Upper lobe of left lung (tissue), 6 donors: ENCODE data around the gene OR4D9. TPM values are rescaled to one million over a fixed set of nuclear protein-coding genes. Genes with fewer than 3 reads are reported as not detected.

ENCODE experiments used
- ATAC-seq, 2 donors: fragments of 200-7000 bp; cut with Tn5 transposase; one replicate each; pipeline ENCODE4 v1.9.1; 2022; ENCODE audit warnings: mild to moderate bottlenecking in 2 of 2, moderate library complexity in 2 of 2; ENCODE audit not compliant: low FRiP score in 2 of 2
- DNase-seq, 2 donors: peaks; one replicate each; pipeline ENCODE4 v3.0.0-alpha.2; 2019 to 2020
- H3K27ac ChIP-seq, 4 donors: fragments of 200-600 bp; sonication (generic); one replicate each; pipeline ENCODE4 v1.5.1; 2016 to 2019
- H3K27me3 ChIP-seq, 4 donors: fragments of 200-600 bp; sonication (generic); one replicate each; pipeline ENCODE4 v1.5.1; 2017 to 2019
- H3K36me3 ChIP-seq, 4 donors: fragments of 200-600 bp; sonication (generic); one replicate each; pipeline ENCODE4 v1.5.1; 2016 to 2019
- H3K4me1 ChIP-seq, 4 donors: fragments of 200-600 bp; sonication (generic); one replicate each; pipeline ENCODE4 v1.5.1; 2018 to 2019
- H3K4me3 ChIP-seq, 4 donors: fragments of 200-600 bp; sonication (generic); one replicate each; pipeline ENCODE4 v1.5.1; 2017 to 2019; ENCODE audit warnings: mild to moderate bottlenecking in 2 of 4, moderate library complexity in 1 of 4
- H3K9me3 ChIP-seq, 4 donors: fragments of 200-600 bp; sonication (generic); one replicate each; pipeline ENCODE4 v1.5.1; 2018 to 2019
- EP300 ChIP-seq, 4 donors: sonication (generic); formaldehyde crosslinking; IDR thresholded peaks; one replicate each; pipeline ENCODE4 v1.5.1; 2017; ENCODE audit warnings: antibody characterized with exemption in 4 of 4, control low read depth in 2 of 4
- POLR2A ChIP-seq, 4 donors: fragments of 450-650 bp; IDR thresholded peaks; one replicate each; pipeline ENCODE4 v1.5.1; 2016 to 2017; ENCODE audit warnings: antibody characterized with exemption in 4 of 4, mild to moderate bottlenecking in 2 of 4
- POLR2AphosphoS5 ChIP-seq, 2 donors: sonication (generic); formaldehyde crosslinking; IDR thresholded peaks; one replicate each; pipeline ENCODE4 v1.5.1; 2017; ENCODE audit warnings: antibody characterized with exemption in 2 of 2
- WGBS, 2 donors: methylation state at CpG; one replicate each; pipeline ENCODE4 v1.1.5; 2017 to 2018; 5-methylcytosine and 5-hydroxymethylcytosine counted together
- total RNA-seq, 6 donors: library from RNA; depleted of rRNA in 4 of 6; stranded (reverse); fragments of >200 nt in 4 of 6; gene quantifications; one replicate each; pipeline versions ENCODE4 v1.1.0 to v1.2.1, GENCODE V29; 2016 to 2021
- TF ChIP-seq, protein P1 (sequence below), 6 experiments: fragments of 450-650 bp in 4 of 6; fragments of 200-600 bp in 2 of 6; sonication (generic) in 2 of 6; IDR thresholded peaks; one replicate each; pipeline ENCODE4 v1.5.1; 2016 to 2019; ENCODE audit warnings: antibody characterized with exemption in 6 of 6
- donor health status: DM: no; HTN: no; CAD: no; lungs with moderate emphysema.
- donor health status: DM: no; HTN: yes; CAD: no; lungs with severe emphysema.

The OR4D9 gene
- total RNA-seq, 6 donors from 2014 or later: not detected

DNA sequence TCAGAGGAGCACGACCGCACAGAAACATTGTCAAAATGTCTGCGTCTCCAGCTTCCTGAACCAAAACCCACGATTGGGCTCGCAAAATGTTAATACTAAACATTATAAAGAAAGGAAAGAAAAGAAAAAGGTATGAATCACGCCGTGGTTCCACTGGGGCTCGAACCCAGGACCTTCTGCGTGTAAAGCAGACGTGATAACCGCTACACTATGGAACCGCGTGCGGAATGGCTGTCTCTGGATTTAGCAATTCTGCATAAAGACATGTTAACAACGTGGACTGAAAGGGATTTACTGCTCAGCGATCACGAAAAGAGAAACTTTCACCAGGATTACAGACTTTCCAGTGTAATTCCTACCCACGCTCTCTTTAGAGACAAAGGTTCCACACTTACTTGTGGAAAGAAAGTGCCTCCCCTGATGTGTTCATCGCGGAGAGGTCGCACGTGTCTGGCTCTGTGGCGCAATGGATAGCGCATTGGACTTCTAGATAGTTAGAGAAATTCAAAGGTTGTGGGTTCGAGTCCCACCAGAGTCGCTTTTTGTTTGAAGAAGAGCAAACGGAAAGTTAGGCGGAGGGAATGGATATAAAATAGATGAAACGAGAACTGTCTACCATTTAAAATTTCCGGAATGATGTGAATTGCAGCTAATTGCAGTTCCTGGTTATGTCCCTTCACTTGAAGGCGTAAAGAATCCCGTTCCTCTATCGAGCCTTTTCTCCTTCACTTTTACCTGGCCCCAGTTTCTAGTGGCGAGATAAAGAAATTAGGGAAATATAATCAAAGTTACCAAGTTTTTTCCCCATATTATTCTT, 39.7 kb downstream of the OR4D9 start:
- 1 to 2% methylated on average over 34 of the region's 34 CpGs for WGBS, 2 donors
- no peak for TF ChIP-seq POLR2AphosphoS5 (IDR thresholded peaks at IDR 0.05)
- TF ChIP-seq EP300 (IDR thresholded peaks at IDR 0.05): no peak
- TF ChIP-seq POLR2A (IDR thresholded peaks at IDR 0.05): no peak
- TF ChIP-seq, protein P1, sequence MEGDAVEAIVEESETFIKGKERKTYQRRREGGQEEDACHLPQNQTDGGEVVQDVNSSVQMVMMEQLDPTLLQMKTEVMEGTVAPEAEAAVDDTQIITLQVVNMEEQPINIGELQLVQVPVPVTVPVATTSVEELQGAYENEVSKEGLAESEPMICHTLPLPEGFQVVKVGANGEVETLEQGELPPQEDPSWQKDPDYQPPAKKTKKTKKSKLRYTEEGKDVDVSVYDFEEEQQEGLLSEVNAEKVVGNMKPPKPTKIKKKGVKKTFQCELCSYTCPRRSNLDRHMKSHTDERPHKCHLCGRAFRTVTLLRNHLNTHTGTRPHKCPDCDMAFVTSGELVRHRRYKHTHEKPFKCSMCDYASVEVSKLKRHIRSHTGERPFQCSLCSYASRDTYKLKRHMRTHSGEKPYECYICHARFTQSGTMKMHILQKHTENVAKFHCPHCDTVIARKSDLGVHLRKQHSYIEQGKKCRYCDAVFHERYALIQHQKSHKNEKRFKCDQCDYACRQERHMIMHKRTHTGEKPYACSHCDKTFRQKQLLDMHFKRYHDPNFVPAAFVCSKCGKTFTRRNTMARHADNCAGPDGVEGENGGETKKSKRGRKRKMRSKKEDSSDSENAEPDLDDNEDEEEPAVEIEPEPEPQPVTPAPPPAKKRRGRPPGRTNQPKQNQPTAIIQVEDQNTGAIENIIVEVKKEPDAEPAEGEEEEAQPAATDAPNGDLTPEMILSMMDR (IDR thresholded peaks at IDR 0.05): no peak
- peaks cover 2 to 22% (median 13%) of the 10 kb centered on the region in 4 donors for H3K4me1 ChIP-seq
- H3K27ac ChIP-seq: peak overlapping the region; percentile 70 to 88 (median 80)
- DNase-seq: peak in 1 of 2 donors; percentile 74
- peak overlapping the region; percentile 52 to 62 (median 55) for H3K4me3 ChIP-seq
- no peaks in the 10 kb centered on the region for H3K36me3 ChIP-seq
- ATAC-seq: peak; percentile 83 to 86
- H3K27me3 ChIP-seq: no peaks in the 10 kb centered on the region
- no peaks in the 10 kb centered on the region for H3K9me3 ChIP-seq

DNA sequence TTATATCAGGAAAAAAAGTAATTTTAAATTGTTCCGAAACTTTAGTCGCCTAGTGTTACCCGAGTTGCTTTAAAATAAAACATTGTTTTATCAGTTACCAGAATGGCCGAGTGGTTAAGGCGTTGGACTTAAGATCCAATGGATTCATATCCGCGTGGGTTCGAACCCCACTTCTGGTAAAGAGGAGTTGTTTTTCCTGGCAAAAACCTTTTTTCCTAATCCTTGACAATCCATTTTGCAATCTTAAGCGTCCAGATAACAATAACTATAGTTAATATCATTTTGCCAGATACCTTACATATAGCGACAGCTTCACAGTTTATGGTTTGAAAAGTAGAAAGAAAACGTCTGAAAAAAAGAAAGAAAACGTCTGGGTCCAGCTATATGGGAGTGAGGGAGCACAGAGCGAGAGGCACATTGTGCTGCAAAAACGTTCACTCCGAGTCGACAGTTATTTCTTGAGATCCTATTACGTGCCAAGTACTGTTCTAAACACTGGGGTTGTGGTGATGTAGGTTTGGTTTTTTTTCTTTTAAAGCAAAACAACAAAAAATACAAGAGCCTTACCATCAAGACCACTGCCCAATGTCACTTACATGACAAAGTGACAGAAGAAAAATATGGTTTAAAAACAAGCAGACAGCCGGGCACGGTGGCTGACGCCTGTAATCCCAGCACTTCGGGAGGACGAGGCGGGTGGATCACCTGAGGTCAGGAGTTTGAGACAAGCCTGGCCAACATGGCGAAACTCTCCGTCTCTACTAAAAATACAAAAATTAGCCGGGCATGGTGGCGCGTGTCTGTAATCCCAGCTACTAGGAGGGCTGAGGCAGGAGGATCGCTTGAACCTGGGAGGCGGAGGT, 40.6 kb downstream of the OR4D9 start:
- TF ChIP-seq POLR2A (IDR thresholded peaks at IDR 0.05) (no peak), EP300 (IDR thresholded peaks at IDR 0.05) (no peak), POLR2AphosphoS5 (IDR thresholded peaks at IDR 0.05) (no peak)
- TF ChIP-seq, protein P1 (IDR thresholded peaks at IDR 0.05): no peak
- H3K4me1 ChIP-seq: peaks cover 2 to 28% (median 15%) of the 10 kb centered on the region in 4 donors
- no peaks in the 10 kb centered on the region for H3K36me3 ChIP-seq
- H3K27ac ChIP-seq: peak overlapping the region; percentile 70 to 88 (median 80)
- H3K27me3 ChIP-seq: no peaks in the 10 kb centered on the region
- no peaks in the 10 kb centered on the region for H3K9me3 ChIP-seq
- ATAC-seq (peak in 1 of 2 donors; percentile 36), DNase-seq (no peak)
- H3K4me3 ChIP-seq: peak overlapping the region; percentile 24 to 62 (median 54)
- 38 to 41% methylated on average over 30 of the region's 30 CpGs for WGBS, 2 donors

DNA sequence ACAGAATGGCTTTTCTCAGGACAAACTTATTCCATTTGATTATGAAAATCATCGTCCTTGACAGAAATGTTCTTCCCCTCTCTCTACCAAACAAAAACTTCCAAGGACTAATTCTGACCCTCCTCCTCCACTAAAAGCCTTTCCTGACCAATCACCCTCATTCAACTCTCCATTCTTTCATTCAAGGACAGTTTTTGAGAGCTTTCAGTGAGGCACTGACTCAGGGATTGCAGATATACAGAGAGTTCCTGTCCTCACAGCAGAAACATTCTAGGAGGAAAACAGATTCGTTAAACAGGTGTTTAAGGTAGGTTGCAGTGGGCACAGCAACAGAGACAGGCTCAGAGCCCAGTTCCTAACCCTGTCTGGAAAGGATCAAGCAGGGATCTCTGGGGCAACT, 41.5 kb downstream of the OR4D9 start:
- Histone ChIP-seq H3K27me3 (no peaks in the 10 kb centered on the region), H3K36me3 (no peaks in the 10 kb centered on the region), H3K4me3 (no peak overlapping the region), H3K27ac (no peak overlapping the region), H3K9me3 (no peaks in the 10 kb centered on the region), H3K4me1 (peaks cover 2 to 36% (median 19%) of the 10 kb centered on the region in 4 donors)
- TF ChIP-seq EP300 (IDR thresholded peaks at IDR 0.05) (no peak), POLR2A (IDR thresholded peaks at IDR 0.05) (no peak), POLR2AphosphoS5 (IDR thresholded peaks at IDR 0.05) (no peak)
- TF ChIP-seq, protein P1 (IDR thresholded peaks at IDR 0.05): no peak
- ATAC-seq: no peak
- no peak for DNase-seq
- 39 to 45% methylated on average over 2 of the region's 2 CpGs for WGBS, 2 donors

DNA sequence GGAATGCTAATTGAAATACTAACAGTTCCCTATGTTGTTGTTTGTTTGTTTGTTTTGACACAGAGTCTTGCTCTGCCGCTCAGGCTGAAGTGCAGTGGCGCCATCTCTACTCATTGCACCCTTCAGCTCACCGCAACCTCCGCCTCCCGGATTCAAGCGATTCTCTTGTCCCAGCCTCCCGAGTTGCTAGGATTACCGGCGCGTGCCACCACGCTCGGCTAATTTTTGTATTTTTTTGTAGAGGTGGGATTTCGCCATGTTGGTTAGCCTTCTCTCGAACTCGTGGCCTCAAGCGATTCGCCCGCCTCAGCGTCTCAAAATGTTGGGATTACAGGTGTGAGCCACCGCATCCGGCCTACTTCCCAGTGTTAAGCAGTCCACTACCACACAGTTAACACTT, 42.0 kb downstream of the OR4D9 start:
- H3K27ac ChIP-seq: no peak overlapping the region
- H3K27me3 ChIP-seq: no peaks in the 10 kb centered on the region
- no peak for ATAC-seq
- no peak for DNase-seq
- no peak overlapping the region for H3K4me3 ChIP-seq
- H3K9me3 ChIP-seq: no peaks in the 10 kb centered on the region
- WGBS, 2 donors: 94 to 97% methylated on average over 21 of the region's 21 CpGs
- peaks cover 2 to 41% (median 19%) of the 10 kb centered on the region in 4 donors for H3K4me1 ChIP-seq
- TF ChIP-seq POLR2A (IDR thresholded peaks at IDR 0.05): no peak
- TF ChIP-seq, protein P1 (IDR thresholded peaks at IDR 0.05): no peak
- no peak for TF ChIP-seq POLR2AphosphoS5 (IDR thresholded peaks at IDR 0.05)
- TF ChIP-seq EP300 (IDR thresholded peaks at IDR 0.05): no peak
- no peaks in the 10 kb centered on the region for H3K36me3 ChIP-seq
